H1 (cell line): ENCODE results near the gene ZFR. TPM values are rescaled to one million over a fixed set of nuclear protein-coding genes. Genes with fewer than 3 reads are reported as not detected.
A peak's percentile ranks its signal among the peaks of the same experiment; 100 is the strongest.

Experiments
- CTCF ChIA-PET: fragments of 300-600 bp; sonication (Branson Sonifier 250); formaldehyde crosslinking; loops from one replicate; lab custom pipeline; 2021; ENCODE audit not compliant: partially characterized antibody; lab: Charles Lee
- POLR2A ChIA-PET: fragments of 300-600 bp; sonication (Branson Sonifier 250); formaldehyde crosslinking; loops from one replicate; lab custom pipeline; 2021; ENCODE audit warnings: inconsistent platforms; ENCODE audit not compliant: partially characterized antibody; lab: Charles Lee
- DNase-seq, 2 experiments: peaks; one replicate each; pipeline versions ENCODE4 v3.0.0 to v3.0.0-alpha.2; 2010 to 2022; ENCODE audit warnings: low spot score in 2 of 2, low read depth in 1 of 2, mixed read lengths in 1 of 2
- FAIRE-seq: peaks from 2 replicates; lab custom pipeline; 2011; peaks lifted over from hg19 to GRCh38; lab: Jason Lieb, UNC
- H2AFZ ChIP-seq: 2 replicates; pipeline ENCODE4 v1.8.1; 2012; ENCODE audit warnings: low read length, inconsistent platforms
- H2AK5ac ChIP-seq: 2 replicates; pipeline ENCODE4 v1.6.1; 2013; ENCODE audit warnings: low read depth, low read length
- H2BK120ac ChIP-seq: replicated peaks from 2 replicates; pipeline ENCODE3; 2013; ENCODE audit warnings: low read depth, low read length, inconsistent platforms
- H2BK12ac ChIP-seq: 2 replicates; pipeline ENCODE4 v1.6.1; 2013; ENCODE audit warnings: low read depth, low read length
- H2BK15ac ChIP-seq: 2 replicates; pipeline ENCODE4 v1.6.1; 2013; ENCODE audit warnings: low read length
- H2BK20ac ChIP-seq: 2 replicates; pipeline ENCODE4 v1.6.1; 2013; ENCODE audit warnings: low read length
- H2BK5ac ChIP-seq: 2 replicates; pipeline ENCODE4 v1.6.1; 2013; ENCODE audit warnings: low read depth, low read length
- H3K14ac ChIP-seq: 2 replicates; pipeline ENCODE4 v1.6.1; 2013; ENCODE audit warnings: inconsistent platforms; ENCODE audit not compliant: insufficient read length
- H3K18ac ChIP-seq: 2 replicates; pipeline ENCODE4 v1.6.1; 2013; ENCODE audit warnings: low read length; ENCODE audit errors: extremely low read depth
- H3K23ac ChIP-seq: 2 replicates; pipeline ENCODE4 v1.6.1; 2013; ENCODE audit warnings: inconsistent platforms; ENCODE audit not compliant: insufficient read length
- H3K23me2 ChIP-seq: 2 replicates; pipeline ENCODE4 v1.6.1; 2013; ENCODE audit warnings: low read depth, low read length
- H3K27ac ChIP-seq: 2 replicates; pipeline ENCODE4 v1.6.1; 2011; ENCODE audit warnings: low read depth, low read length, inconsistent platforms
- H3K27me3 ChIP-seq, 4 experiments: replicated peaks in 1 of 4; 1 replicate in 1 of 4; 2 replicates in 3 of 4; pipeline versions ENCODE4 v1.6.1 to v1.8.1; 2011 to 2013; ENCODE audit warnings: low read length in 3 of 4, mild to moderate bottlenecking in 3 of 4, inconsistent platforms in 2 of 4, mixed read lengths in 2 of 4, moderate library complexity in 1 of 4; ENCODE audit not compliant: control insufficient read depth in 3 of 4, insufficient read depth in 3 of 4; ENCODE audit errors: extremely low read depth in 1 of 4
- H3K36me3 ChIP-seq, 4 experiments: 2 replicates each; pipeline versions ENCODE4 v1.6.1 to v1.8.1; 2011 to 2013; ENCODE audit warnings: mild to moderate bottlenecking in 4 of 4, low read length in 3 of 4, moderate library complexity in 2 of 4, control low read depth in 1 of 4, inconsistent platforms in 1 of 4; ENCODE audit not compliant: insufficient read depth in 4 of 4, control insufficient read depth in 2 of 4
- H3K4ac ChIP-seq: replicated peaks from 2 replicates; pipeline ENCODE3; 2013; ENCODE audit warnings: low read length, low read depth, mixed read lengths, inconsistent platforms; ENCODE audit not compliant: insufficient read length
- H3K4me1 ChIP-seq, 4 experiments: replicated peaks in 1 of 4; 1 replicate in 1 of 4; 2 replicates in 3 of 4; pipeline versions ENCODE4 v1.6.1 to v1.8.1; 2011 to 2013; ENCODE audit warnings: low read length in 3 of 4, inconsistent platforms in 2 of 4, mixed read lengths in 1 of 4; ENCODE audit not compliant: insufficient read depth in 4 of 4, control insufficient read depth in 3 of 4
- H3K4me2 ChIP-seq, 2 experiments: 2 replicates each; pipeline versions ENCODE4 v1.6.1 to v1.8.1; 2011 to 2013; ENCODE audit warnings: low read depth in 2 of 2, low read length in 2 of 2, control low read depth in 1 of 2, inconsistent platforms in 1 of 2, mild to moderate bottlenecking in 1 of 2; ENCODE audit not compliant: insufficient read depth in 1 of 2
- H3K4me3 ChIP-seq, 4 experiments: fragments of 200-600, 300-600 bp in 1 of 4; sonication (generic), shearing (Covaris generic), sonication (Bioruptor Twin) in 1 of 4; 2 replicates each; pipeline versions ENCODE4 v1.5.1 to v1.8.1; 2011 to 2016; ENCODE audit warnings: low read length in 4 of 4, low read depth in 3 of 4, control low read depth in 2 of 4, inconsistent platforms in 2 of 4, mild to moderate bottlenecking in 2 of 4, mixed read lengths in 1 of 4, moderate library complexity in 1 of 4; ENCODE audit not compliant: insufficient read depth in 2 of 4; ENCODE audit errors: extremely low read depth in 1 of 4
- H3K56ac ChIP-seq: replicated peaks from 2 replicates; pipeline ENCODE3; 2013; ENCODE audit warnings: low read depth, mild to moderate bottlenecking, mixed read lengths, low read length, inconsistent platforms; ENCODE audit not compliant: insufficient read length
- H3K79me1 ChIP-seq: 2 replicates; pipeline ENCODE4 v1.6.1; 2013; ENCODE audit warnings: low read depth, low read length, control low read depth
- H3K79me2 ChIP-seq, 2 experiments: 2 replicates each; pipeline versions ENCODE4 v1.6.1 to v1.8.1; 2012 to 2013; ENCODE audit warnings: low read length in 2 of 2, mild to moderate bottlenecking in 2 of 2, inconsistent platforms in 1 of 2; ENCODE audit not compliant: insufficient read depth in 2 of 2, control insufficient read depth in 1 of 2
- H3K9ac ChIP-seq, 4 experiments: replicated peaks in 1 of 4; 1 replicate in 1 of 4; 2 replicates in 3 of 4; pipeline versions ENCODE4 v1.6.1 to v1.8.1; 2011 to 2013; ENCODE audit warnings: low read depth in 3 of 4, low read length in 3 of 4, control low read depth in 2 of 4, mild to moderate bottlenecking in 2 of 4, moderate library complexity in 2 of 4, inconsistent platforms in 1 of 4; ENCODE audit errors: extremely low read depth in 1 of 4
- H3K9me3 ChIP-seq, 2 experiments: 2 replicates each; pipeline versions ENCODE4 v1.6.1 to v1.8.1; 2012 to 2013; ENCODE audit warnings: mild to moderate bottlenecking in 2 of 2, moderate library complexity in 2 of 2, control low read depth in 1 of 2, inconsistent platforms in 1 of 2, low read depth in 1 of 2, low read length in 1 of 2, mixed read lengths in 1 of 2; ENCODE audit not compliant: insufficient read depth in 2 of 2
- H4K20me1 ChIP-seq, 2 experiments: replicated peaks in 1 of 2; 2 replicates each; pipeline versions ENCODE3 to v1.8.1; 2011 to 2013; ENCODE audit warnings: inconsistent platforms in 2 of 2, low read length in 2 of 2, mild to moderate bottlenecking in 1 of 2; ENCODE audit not compliant: insufficient read depth in 2 of 2, control insufficient read depth in 1 of 2
- H4K5ac ChIP-seq: 2 replicates; pipeline ENCODE4 v1.6.1; 2013; ENCODE audit warnings: low read length, low read depth, mixed read lengths, inconsistent platforms; ENCODE audit not compliant: insufficient read length
- H4K8ac ChIP-seq: 2 replicates; pipeline ENCODE4 v1.8.0; 2013; ENCODE audit warnings: mild to moderate bottlenecking, moderate library complexity, low read length, inconsistent platforms; ENCODE audit not compliant: insufficient read depth; ENCODE audit errors: extremely low read depth
- H4K91ac ChIP-seq: replicated peaks from 2 replicates; pipeline ENCODE3; 2013; ENCODE audit warnings: low read length, mixed read lengths, inconsistent platforms; ENCODE audit not compliant: insufficient read length
- CBX5 ChIP-seq: fragments of 300-800, 300-1000 bp; sonication (generic); IDR thresholded peaks from 2 replicates; pipeline ENCODE4 v1.7.1; 2016; ENCODE audit warnings: antibody characterized with exemption, low read length, low read depth
- SIN3A ChIP-seq, 2 experiments: IDR thresholded peaks in 1 of 2; conservative IDR thresholded peaks in 1 of 2; 2 replicates each; pipeline ENCODE4 v1.6.1; 2011 to 2012; ENCODE audit warnings: low read length in 2 of 2, improper control_type of control experiment in 1 of 2, low read depth in 1 of 2, mild to moderate bottlenecking in 1 of 2
- WGBS, 2 experiments: shearing (Covaris generic) in 1 of 2; methylation state at CpG; one replicate each; pipeline versions ENCODE4 v1.1.6 to v1.1.7; 2013 to 2015; ENCODE audit warnings: low lambda C conversion rate in 2 of 2, mixed read lengths in 2 of 2, inconsistent platforms in 1 of 2, low coverage in 1 of 2, missing lambda C conversion rate in 1 of 2; ENCODE audit not compliant: insufficient replicate concordance in 2 of 2, insufficient coverage in 1 of 2, insufficient read length in 1 of 2; ENCODE audit errors: extremely low coverage in 1 of 2, missing lambda C conversion rate in 1 of 2; 5-methylcytosine and 5-hydroxymethylcytosine counted together
- polyA plus RNA-seq, 7 experiments: library from polyadenylated mRNA; depleted of rRNA in 3 of 7; stranded (reverse) in 5 of 7; unstranded in 2 of 7; fragments of >200 nt in 5 of 7; fragments of 200-250 nt in 2 of 7; gene quantifications; 1 replicate in 5 of 7; 2 replicates in 1 of 7; 4 replicates in 1 of 7; pipeline versions ENCODE4 v1.2.1 to v1.2.3, GENCODE V29; 2011 to 2013; ENCODE audit warnings: missing spikeins in 2 of 7, mixed read lengths in 2 of 7
- total RNA-seq: library from RNA; stranded (reverse); fragmentation: NEBNext Ultra II Directional; extraction: Animal tissue kit (Norgen Biotek cat#: 25700); gene quantifications from 2 replicates; pipeline ENCODE4 v1.2.1, GENCODE V29; 2021

The ZFR gene
- total and polyA plus RNA-seq, 2 of the 8 experiments (the other 6 are each of a cell fraction or from before 2014, with no cell fraction given): 68.8 to 92.7 TPM

GRCh38 chr5:32443145-32443540, 1.4 kb downstream of the ZFR start:
- Histone ChIP-seq H4K20me1 (peaks cover 16 to 18% of the 10 kb centered on the region in 2 experiments), H2BK20ac (no peak overlapping the region), H2BK15ac (no peak overlapping the region), H3K9me3 (no peaks in the 10 kb centered on the region), H3K9ac (peak overlapping the region in 2 of 4 experiments; percentile 23 to 36; a peak in 3 of 7 replicates), H4K91ac (no peak overlapping the region), H3K4ac (no peak overlapping the region), H3K79me2 (peaks cover 0 to 54% of the 10 kb centered on the region in 2 experiments; a peak in 3 of 4 replicates), H3K27me3 (peaks cover 0 to 10% (median 8%) of the 10 kb centered on the region in 4 experiments; a peak in 5 of 7 replicates), H3K14ac (no peak overlapping the region), H2BK120ac (no peak overlapping the region), H3K4me2 (peak overlapping the region; percentile 90 to 94), H3K36me3 (peaks cover 0 to 3% (median 0%) of the 10 kb centered on the region in 4 experiments; a peak in 1 of 8 replicates), H3K27ac (no peak overlapping the region), H3K4me3 (peak overlapping the region; percentile 47 to 100 (median 90)), H2AK5ac (no peak overlapping the region), H2AFZ (no peak overlapping the region), H4K8ac (no peak overlapping the region), H3K23me2 (peaks cover 12% of the 10 kb centered on the region), H3K23ac (no peak overlapping the region), H4K5ac (no peak overlapping the region), H3K18ac (no peak overlapping the region), H2BK5ac (no peak overlapping the region), H3K79me1 (no peaks in the 10 kb centered on the region; the same call in 1 of the 2 replicates), H3K56ac (no peak overlapping the region), H3K4me1 (peaks cover 2 to 10% (median 4%) of the 10 kb centered on the region in 4 experiments; a peak in 6 of 7 replicates), H2BK12ac (no peak overlapping the region)
- DNase-seq (no peak), FAIRE-seq (no peak)
- CTCF ChIA-PET: no interaction called here
- WGBS, 2 experiments: 34% methylated on average over 7 of the region's 7 CpGs; no CpG with 5 or more reads in 1 of the 2 experiments
- TF ChIP-seq SIN3A (conservative IDR thresholded peaks at IDR 0.05 in 1 of 2, IDR thresholded peaks at IDR 0.05 in 1 of 2; ENCODE audit: low read depth in 1 of 2, low read length in 2 of 2): 0 out of 4 replicates have a peak, but pooled peaks have one; percentile 16 to 38
- no peak for TF ChIP-seq CBX5
- POLR2A ChIA-PET: interaction anchor here (0.7 kb wide), 1 partner anchor 211 kb away, joined by 3 read pairs; no protein-coding TSS in a partner anchor
